ENCODE results near the gene GTPBP6. TPM values are rescaled to one million over a fixed set of nuclear protein-coding genes. Genes with fewer than 3 reads are reported as not detected.

The GTPBP6 gene, protein sequence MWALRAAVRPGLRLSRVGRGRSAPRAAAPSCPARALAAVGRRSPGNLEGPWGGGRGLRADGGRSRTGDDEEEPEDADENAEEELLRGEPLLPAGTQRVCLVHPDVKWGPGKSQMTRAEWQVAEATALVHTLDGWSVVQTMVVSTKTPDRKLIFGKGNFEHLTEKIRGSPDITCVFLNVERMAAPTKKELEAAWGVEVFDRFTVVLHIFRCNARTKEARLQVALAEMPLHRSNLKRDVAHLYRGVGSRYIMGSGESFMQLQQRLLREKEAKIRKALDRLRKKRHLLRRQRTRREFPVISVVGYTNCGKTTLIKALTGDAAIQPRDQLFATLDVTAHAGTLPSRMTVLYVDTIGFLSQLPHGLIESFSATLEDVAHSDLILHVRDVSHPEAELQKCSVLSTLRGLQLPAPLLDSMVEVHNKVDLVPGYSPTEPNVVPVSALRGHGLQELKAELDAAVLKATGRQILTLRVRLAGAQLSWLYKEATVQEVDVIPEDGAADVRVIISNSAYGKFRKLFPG
- total RNA-seq (2022; extraction: Qiagen RNA extraction): 36.1 to 54.8 TPM (median 51.4 TPM) in 5 replicates

DNA sequence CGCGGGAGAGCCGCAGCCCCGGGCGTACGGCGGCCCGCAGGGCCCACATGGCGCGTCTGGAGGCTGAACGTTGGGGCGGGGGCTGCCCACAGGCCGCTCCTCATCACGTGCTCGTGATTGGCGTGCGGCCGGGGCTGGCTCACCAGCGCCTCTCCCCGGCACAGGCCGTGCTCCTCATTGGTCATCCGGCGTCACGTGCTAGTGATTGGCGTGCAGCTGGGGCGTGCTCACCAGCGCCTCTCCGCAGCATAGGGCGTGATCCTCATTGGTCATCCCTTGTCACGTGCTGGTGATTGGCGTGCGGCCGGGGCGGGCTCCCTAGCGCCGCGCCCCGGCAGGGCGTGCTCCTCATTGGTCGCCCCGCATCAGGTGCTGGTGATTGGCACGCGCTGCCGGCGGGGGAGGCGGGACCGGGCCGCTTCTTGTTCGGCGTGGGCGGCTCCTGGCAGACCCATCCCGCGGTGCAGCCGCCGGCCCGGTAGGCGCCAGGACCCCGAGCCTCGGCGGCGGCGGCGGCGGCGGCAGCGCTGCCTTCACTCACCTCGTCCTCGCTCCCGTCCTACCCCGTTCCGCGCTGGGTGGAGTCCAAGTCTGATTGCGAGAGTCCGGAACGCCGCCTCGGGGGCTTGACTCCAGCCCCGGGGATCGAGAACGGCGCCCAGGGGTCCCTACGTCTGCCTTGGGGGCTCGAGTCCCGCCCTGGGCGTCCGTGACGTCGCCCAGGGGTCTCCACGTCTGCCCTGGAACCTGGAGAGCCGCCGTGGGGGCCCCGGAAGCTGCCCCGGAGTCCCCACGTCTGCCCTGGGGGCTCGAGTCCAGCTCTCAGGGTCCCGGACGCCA is at the start of gene GTPBP6:
TSS of gene GTPBP6 (minus strand) at position 58 of the 840 bp plus-strand sequence. CDS start at position 49, 9 bp downstream.

DNA sequence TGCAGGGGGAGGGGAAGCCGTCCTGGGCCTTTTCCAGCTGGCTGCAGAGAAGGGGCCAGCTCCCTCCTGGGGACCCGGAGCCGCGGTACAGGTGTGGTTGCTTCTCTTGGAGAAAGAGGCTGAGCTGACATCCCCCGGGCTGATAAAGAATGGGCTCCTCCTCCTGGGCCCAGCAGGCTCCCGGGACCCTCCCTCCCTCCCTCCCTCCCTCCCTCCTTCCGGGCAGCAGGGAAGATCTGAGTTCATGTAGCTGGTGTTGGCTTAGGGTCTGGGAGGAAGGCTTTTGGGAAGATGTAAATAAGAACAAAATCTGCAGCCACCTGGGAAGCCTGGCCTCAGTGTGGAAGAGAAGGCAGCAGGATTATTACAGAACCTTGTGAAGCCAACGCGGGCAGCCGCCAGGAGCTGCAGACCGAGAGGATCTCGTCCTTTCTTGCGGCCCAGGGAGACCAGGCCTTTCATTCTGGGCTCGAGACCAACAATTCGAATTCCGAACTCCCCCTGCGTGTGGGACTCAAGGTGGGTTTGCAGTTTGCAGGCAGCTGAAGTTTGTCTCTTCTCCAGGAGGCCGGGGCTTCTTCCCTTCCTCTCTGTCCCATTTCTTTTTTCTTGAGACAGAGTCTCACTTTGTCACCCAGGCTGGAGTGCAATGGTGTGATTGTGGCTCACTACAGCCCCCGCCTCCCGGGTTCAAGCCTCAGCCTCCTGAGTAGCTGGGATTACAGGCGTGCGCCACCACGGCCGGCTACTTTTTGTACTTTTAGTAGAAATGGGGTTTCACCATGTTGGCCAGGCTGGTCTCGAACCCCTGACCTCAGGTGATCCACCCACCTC is 37.2 kb downstream of the GTPBP6 start, which contains the start of gene PLCXD1:
TSS of gene PLCXD1 (plus strand) at position 216 of the 834 bp plus-strand sequence. CDS start 2,807 bp downstream, outside the sequence.

Other genes with a start within 250 kb of the GTPBP6 start
- 24.7 to 31.1 TPM (median 28.5 TPM) in 5 replicates for gene PLCXD1, start 37.4 kb downstream of the GTPBP6 start, total RNA-seq (2022; extraction: Qiagen RNA extraction)
- gene PPP2R3B, start 68.1 kb upstream of the GTPBP6 start, total RNA-seq (2022; extraction: Qiagen RNA extraction): 18.2 to 25.8 TPM (median 22.6 TPM) in 5 replicates

All from A549 treated with AZD2906 at 1 μM for 4 hours (cell line).